Lower lobe of right lung (tissue), 2 donors: ENCODE measurements around the gene ASCC1. TPM values are rescaled to one million over a fixed set of nuclear protein-coding genes. Genes with fewer than 3 reads are reported as not detected.

ENCODE experiments used
- ATAC-seq, 2 donors: fragments of 200-7000 bp; cut with Tn5 transposase; one replicate each; pipeline ENCODE4 v1.9.1; 2020 to 2022; ENCODE audit warnings: mild to moderate bottlenecking in 2 of 2, moderate library complexity in 2 of 2
- DNase-seq: peaks from one replicate; pipeline ENCODE4 v3.0.0-alpha.2; 2020
- H3K27ac ChIP-seq: fragments of 200-600 bp; one replicate; pipeline ENCODE4 v1.8.0; 2022
- H3K27me3 ChIP-seq: fragments of 200-600 bp; one replicate; pipeline ENCODE4 v1.8.0; 2022; ENCODE audit warnings: low read depth
- H3K36me3 ChIP-seq: fragments of 200-600 bp; one replicate; pipeline ENCODE4 v1.8.0; 2022; ENCODE audit warnings: mild to moderate bottlenecking
- H3K4me1 ChIP-seq: fragments of 200-600 bp; one replicate; pipeline ENCODE4 v1.8.0; 2022
- H3K4me3 ChIP-seq: fragments of 200-600 bp; one replicate; pipeline ENCODE4 v1.8.0; 2022; ENCODE audit warnings: mild to moderate bottlenecking
- H3K9me3 ChIP-seq: fragments of 200-600 bp; one replicate; pipeline ENCODE4 v1.8.0; 2022
- intact Hi-C: fragments of 100-400 bp; cut with DNase I; formaldehyde crosslinking; loops from one replicate; pipeline ENCODE4 v1.11.0; 2022
- total RNA-seq: library from RNA; stranded (reverse); fragmentation: NEBNext Ultra II Directional; extraction: Animal tissue kit (Norgen Biotek cat#: 25700); gene quantifications from one replicate; pipeline ENCODE4 v1.2.1, GENCODE V29; 2021
- TF ChIP-seq, protein P1 (sequence below): fragments of 200-600 bp; IDR thresholded peaks from one replicate; pipeline ENCODE4 v1.8.0; 2022; ENCODE audit warnings: antibody characterized with exemption, mild to moderate bottlenecking
- donor health status: DM: no; HTN: yes; CAD: no; lungs with severe emphysema.

Gene ASCC1
- total RNA-seq, 1 donor from 2014 or later: 23.9 TPM

GRCh38 chr10:72171175-72171630 lies 44.9 kb downstream of the ASCC1 start:
- no peaks in the 10 kb centered on the region for H3K27me3 ChIP-seq
- H3K36me3 ChIP-seq: no peaks in the 10 kb centered on the region
- H3K27ac ChIP-seq: peak overlapping the region; percentile 48
- intact Hi-C loops: no loop called here
- H3K9me3 ChIP-seq: no peaks in the 10 kb centered on the region
- no peak overlapping the region for H3K4me3 ChIP-seq
- peaks cover 23% of the 10 kb centered on the region for H3K4me1 ChIP-seq
- DNase-seq: peak; percentile 59
- peak; percentile 91 to 92 for ATAC-seq
- TF ChIP-seq, protein P1, sequence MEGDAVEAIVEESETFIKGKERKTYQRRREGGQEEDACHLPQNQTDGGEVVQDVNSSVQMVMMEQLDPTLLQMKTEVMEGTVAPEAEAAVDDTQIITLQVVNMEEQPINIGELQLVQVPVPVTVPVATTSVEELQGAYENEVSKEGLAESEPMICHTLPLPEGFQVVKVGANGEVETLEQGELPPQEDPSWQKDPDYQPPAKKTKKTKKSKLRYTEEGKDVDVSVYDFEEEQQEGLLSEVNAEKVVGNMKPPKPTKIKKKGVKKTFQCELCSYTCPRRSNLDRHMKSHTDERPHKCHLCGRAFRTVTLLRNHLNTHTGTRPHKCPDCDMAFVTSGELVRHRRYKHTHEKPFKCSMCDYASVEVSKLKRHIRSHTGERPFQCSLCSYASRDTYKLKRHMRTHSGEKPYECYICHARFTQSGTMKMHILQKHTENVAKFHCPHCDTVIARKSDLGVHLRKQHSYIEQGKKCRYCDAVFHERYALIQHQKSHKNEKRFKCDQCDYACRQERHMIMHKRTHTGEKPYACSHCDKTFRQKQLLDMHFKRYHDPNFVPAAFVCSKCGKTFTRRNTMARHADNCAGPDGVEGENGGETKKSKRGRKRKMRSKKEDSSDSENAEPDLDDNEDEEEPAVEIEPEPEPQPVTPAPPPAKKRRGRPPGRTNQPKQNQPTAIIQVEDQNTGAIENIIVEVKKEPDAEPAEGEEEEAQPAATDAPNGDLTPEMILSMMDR: no peak

DNA sequence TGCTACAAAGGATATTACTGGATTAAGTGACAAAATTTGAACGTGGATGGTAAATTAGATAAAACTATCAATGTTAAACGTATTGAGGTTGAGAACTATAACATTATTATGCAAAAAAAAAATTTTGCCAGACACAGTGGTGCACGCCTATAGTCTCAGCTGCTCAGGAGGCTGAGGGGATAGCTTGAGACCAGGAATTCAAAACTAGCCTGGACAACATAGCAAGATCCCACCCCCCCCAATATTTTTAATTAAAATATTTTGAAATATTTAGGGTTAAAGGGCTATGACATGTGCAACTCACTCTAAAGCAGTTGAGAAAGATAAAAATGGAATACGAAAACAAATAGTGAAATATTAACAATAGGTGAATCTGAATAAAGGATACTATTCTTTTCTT lies 45.3 kb downstream of the ASCC1 start:
- TF ChIP-seq, protein P1: no peak
- Histone ChIP-seq H3K27ac (peak overlapping the region; percentile 48), H3K36me3 (no peaks in the 10 kb centered on the region), H3K4me1 (peaks cover 23% of the 10 kb centered on the region), H3K4me3 (no peak overlapping the region), H3K9me3 (no peaks in the 10 kb centered on the region), H3K27me3 (no peaks in the 10 kb centered on the region)
- intact Hi-C loops: no loop called here
- no peak for ATAC-seq
- no peak for DNase-seq

GRCh38 chr10:72170263-72170662 lies 45.8 kb downstream of the ASCC1 start:
- Histone ChIP-seq H3K36me3 (no peaks in the 10 kb centered on the region), H3K9me3 (no peaks in the 10 kb centered on the region), H3K4me3 (no peak overlapping the region), H3K4me1 (peaks cover 23% of the 10 kb centered on the region), H3K27me3 (no peaks in the 10 kb centered on the region), H3K27ac (peak overlapping the region; percentile 48)
- intact Hi-C loops: no loop called here
- ATAC-seq (peak; percentile 88 to 92), DNase-seq (peak; percentile 88)
- TF ChIP-seq, protein P1: no peak

- Histone ChIP-seq H3K36me3 (no peaks in the 10 kb centered on the region), H3K4me3 (no peak overlapping the region), H3K9me3 (no peaks in the 10 kb centered on the region), H3K4me1 (peaks cover 19% of the 10 kb centered on the region), H3K27ac (no peak overlapping the region), H3K27me3 (no peaks in the 10 kb centered on the region)
- TF ChIP-seq, protein P1: no peak
- intact Hi-C loops: no loop called here
- DNase-seq (no peak), ATAC-seq (no peak)
Measured at GRCh38 chr10:72167118-72167517, 49.0 kb downstream of the ASCC1 start.

GRCh38 chr10:72164617-72165016 lies 51.5 kb downstream of the ASCC1 start:
- DNase-seq: no peak
- Histone ChIP-seq H3K4me1 (no peaks in the 10 kb centered on the region), H3K4me3 (no peak overlapping the region), H3K36me3 (peaks cover 14% of the 10 kb centered on the region), H3K27ac (no peak overlapping the region), H3K9me3 (no peaks in the 10 kb centered on the region), H3K27me3 (no peaks in the 10 kb centered on the region)
- peak in 1 of 2 donors; percentile 55 for ATAC-seq
- TF ChIP-seq, protein P1: peak; percentile 23
- intact Hi-C loops: no loop called here
